Neuronal stem cell (in vitro differentiated cells): ENCODE measurements around the gene TLE7.
A peak's percentile ranks its signal among the peaks of the same experiment; 100 is the strongest.

Source experiments
- DNase-seq: peaks from one replicate; pipeline ENCODE4 v3.0.0-alpha.2; 2013; ENCODE audit warnings: low spot score
- H2AFZ ChIP-seq: one replicate; pipeline ENCODE4 v1.6.1; 2013; ENCODE audit warnings: mild to moderate bottlenecking, low read length, inconsistent platforms
- H2AK5ac ChIP-seq: 2 replicates; pipeline ENCODE4 v1.6.1; 2013; ENCODE audit warnings: low read depth, mild to moderate bottlenecking, inconsistent platforms, low read length, moderate library complexity, mixed read lengths
- H2BK120ac ChIP-seq: 2 replicates; pipeline ENCODE4 v1.6.1; 2013; ENCODE audit warnings: low read depth, mild to moderate bottlenecking, inconsistent platforms, low read length, moderate library complexity, mixed read lengths
- H2BK12ac ChIP-seq: one replicate; pipeline ENCODE4 v1.6.1; 2013; ENCODE audit warnings: low read length, inconsistent platforms
- H2BK15ac ChIP-seq: 2 replicates; pipeline ENCODE4 v1.6.1; 2013; ENCODE audit warnings: mild to moderate bottlenecking, low read length, inconsistent platforms, mixed read lengths
- H2BK5ac ChIP-seq: one replicate; pipeline ENCODE4 v1.6.1; 2013; ENCODE audit warnings: inconsistent platforms, mild to moderate bottlenecking, low read length, moderate library complexity
- H3K14ac ChIP-seq: one replicate; pipeline ENCODE4 v1.6.1; 2013; ENCODE audit warnings: low read length, inconsistent platforms
- H3K18ac ChIP-seq: 2 replicates; pipeline ENCODE4 v1.6.1; 2013; ENCODE audit warnings: low read length, inconsistent platforms
- H3K23ac ChIP-seq: 2 replicates; pipeline ENCODE4 v1.6.1; 2013; ENCODE audit warnings: low read depth, mild to moderate bottlenecking, mixed read lengths, low read length, inconsistent platforms; ENCODE audit not compliant: poor library complexity
- H3K27ac ChIP-seq: replicated peaks from 3 replicates; pipeline ENCODE4 v1.5.1; 2013; ENCODE audit warnings: low read length, inconsistent platforms
- H3K27me3 ChIP-seq, 3 experiments: 2 replicates each; pipeline ENCODE4 v1.6.1; 2013; ENCODE audit warnings: low read length in 3 of 3, mild to moderate bottlenecking in 2 of 3, inconsistent platforms in 1 of 3, low read depth in 1 of 3, mixed read lengths in 1 of 3, moderate library complexity in 1 of 3; ENCODE audit not compliant: control insufficient read depth in 3 of 3, insufficient read depth in 3 of 3
- H3K36me3 ChIP-seq, 2 donors: replicated peaks in 1 of 2; 2 replicates each; pipeline ENCODE4 v1.6.1; 2013; ENCODE audit warnings: low read length in 2 of 2; ENCODE audit not compliant: control insufficient read depth in 2 of 2, insufficient read depth in 2 of 2
- H3K4ac ChIP-seq: 2 replicates; pipeline ENCODE4 v1.6.1; 2013; ENCODE audit warnings: inconsistent platforms, mild to moderate bottlenecking, low read length, moderate library complexity
- H3K4me1 ChIP-seq, 2 donors: 1 replicate in 1 of 2; 2 replicates in 1 of 2; pipeline ENCODE4 v1.6.1; 2013; ENCODE audit warnings: low read length in 2 of 2, low read depth in 1 of 2; ENCODE audit not compliant: control insufficient read depth in 2 of 2, insufficient read depth in 1 of 2
- H3K4me2 ChIP-seq: one replicate; pipeline ENCODE4 v1.6.1; 2013; ENCODE audit warnings: mild to moderate bottlenecking, low read length, inconsistent platforms; ENCODE audit not compliant: insufficient read depth, poor library complexity, severe bottlenecking
- H3K4me3 ChIP-seq, 2 donors: 2 replicates each; pipeline ENCODE4 v1.5.1; 2013; ENCODE audit warnings: low read length in 2 of 2, mild to moderate bottlenecking in 2 of 2, inconsistent platforms in 1 of 2, moderate library complexity in 1 of 2
- H3K79me1 ChIP-seq: one replicate; pipeline ENCODE4 v1.6.1; 2013; ENCODE audit warnings: low read depth, mild to moderate bottlenecking, inconsistent platforms, low read length, moderate library complexity
- H3K9ac ChIP-seq: one replicate; pipeline ENCODE4 v1.6.1; 2013; ENCODE audit warnings: mild to moderate bottlenecking, low read depth, low read length, inconsistent platforms; ENCODE audit not compliant: poor library complexity
- H3K9me3 ChIP-seq, 2 donors: replicated peaks in 1 of 2; 2 replicates each; pipeline versions ENCODE3 to v1.6.1; 2013; ENCODE audit warnings: low read length in 2 of 2, mild to moderate bottlenecking in 2 of 2, inconsistent platforms in 1 of 2, low read depth in 1 of 2, mixed read lengths in 1 of 2, moderate library complexity in 1 of 2; ENCODE audit not compliant: control insufficient read depth in 2 of 2, insufficient read depth in 1 of 2
- H4K8ac ChIP-seq: one replicate; pipeline ENCODE4 v1.6.1; 2013; ENCODE audit warnings: low read depth, mild to moderate bottlenecking, inconsistent platforms, low read length, moderate library complexity
- H4K91ac ChIP-seq: one replicate; pipeline ENCODE4 v1.6.1; 2013; ENCODE audit warnings: low read length, low read depth, mild to moderate bottlenecking, inconsistent platforms; ENCODE audit not compliant: poor library complexity
- WGBS, 2 donors: extraction: QIAGEN DNeasy Blood & Tissue Kit; methylation state at CpG; one replicate each; pipeline ENCODE4 v1.1.7; 2013; ENCODE audit warnings: missing lambda C conversion rate in 2 of 2, mixed read lengths in 1 of 2; ENCODE audit not compliant: insufficient read length in 2 of 2, insufficient replicate concordance in 1 of 2; ENCODE audit errors: extremely low coverage in 2 of 2; 5-methylcytosine and 5-hydroxymethylcytosine counted together

TLE7 gene

GRCh38 chr16:71383054-71383773 is 58.6 kb downstream of the TLE7 start:
- H3K9me3 ChIP-seq = peaks cover 0 to 2% of the 10 kb centered on the region in 2 donors
- no peak overlapping the region for H2BK5ac ChIP-seq
- H3K4ac ChIP-seq = no peak overlapping the region
- no peak overlapping the region for H2AK5ac ChIP-seq
- no CpG with 5 or more reads among the region's 11 CpGs for WGBS, 2 donors
- H3K79me1 ChIP-seq = no peaks in the 10 kb centered on the region
- peaks cover 0 to 8% (median 0%) of the 10 kb centered on the region in 3 experiments for H3K27me3 ChIP-seq
- H2BK120ac ChIP-seq = no peak overlapping the region
- no peak overlapping the region for H4K8ac ChIP-seq
- no peak overlapping the region for H3K4me3 ChIP-seq
- no peak overlapping the region for H3K14ac ChIP-seq
- peak overlapping the region; percentile 41 for H3K18ac ChIP-seq
- no peak overlapping the region for H3K4me2 ChIP-seq
- peaks cover 7 to 19% of the 10 kb centered on the region in 2 donors for H3K4me1 ChIP-seq
- H4K91ac ChIP-seq = no peak overlapping the region
- no peak overlapping the region for H3K27ac ChIP-seq
- no peak overlapping the region for H2BK12ac ChIP-seq
- DNase-seq = peak; percentile 21
- no peak overlapping the region for H2BK15ac ChIP-seq
- no peak overlapping the region for H3K23ac ChIP-seq
- H2AFZ ChIP-seq = peak overlapping the region; percentile 15
- no peaks in the 10 kb centered on the region for H3K36me3 ChIP-seq
- no peak overlapping the region for H3K9ac ChIP-seq

GRCh38 chr16:71380831-71381230 is 61.0 kb downstream of the TLE7 start:
- Histone ChIP-seq H3K18ac (no peak overlapping the region), H3K9me3 (peaks cover 0 to 2% of the 10 kb centered on the region in 2 donors), H2BK120ac (no peak overlapping the region), H3K36me3 (no peaks in the 10 kb centered on the region), H3K9ac (no peak overlapping the region), H2BK5ac (no peak overlapping the region), H3K4me3 (no peak overlapping the region), H2BK15ac (no peak overlapping the region), H4K91ac (no peak overlapping the region), H3K23ac (no peak overlapping the region), H3K27ac (no peak overlapping the region), H3K27me3 (peaks cover 0 to 17% (median 0%) of the 10 kb centered on the region in 3 experiments), H3K4ac (no peak overlapping the region), H2BK12ac (no peak overlapping the region), H3K14ac (no peak overlapping the region), H3K4me1 (peaks cover 4 to 6% of the 10 kb centered on the region in 2 donors), H3K79me1 (no peaks in the 10 kb centered on the region), H2AK5ac (no peak overlapping the region), H2AFZ (no peak overlapping the region), H4K8ac (no peak overlapping the region), H3K4me2 (no peak overlapping the region)
- DNase-seq = no peak
- no CpG with 5 or more reads among the region's 6 CpGs for WGBS, 2 donors
